Activated T-cell treated with anti-CD3 and anti-CD28 coated beads, Interleukin-2, amount 50 U/mL, for 48 hours (primary cell): ENCODE measurements around the gene VPS26A.

ENCODE experiments used
- DNase-seq, 2 experiments: peaks; one replicate each; pipeline ENCODE4 v3.0.0-alpha.2; 2020

Gene VPS26A

GRCh38 chr10:69123747-69124562 is at the start of gene VPS26A:
Gene VPS26A, plus strand, starts transcription at chr10:69124178. Its CDS starts 100 bp downstream, at chr10:69124278.
- peak; percentile 99 to 100 for DNase-seq

GRCh38 chr10:69074532-69074931 is 49.4 kb upstream of the VPS26A start:
- DNase-seq: no peak

GRCh38 chr10:69075431-69075830 is 48.5 kb upstream of the VPS26A start:
- no peak for DNase-seq

GRCh38 chr10:69078311-69078710 is 45.7 kb upstream of the VPS26A start:
- no peak for DNase-seq

- no peak for DNase-seq
Measured at GRCh38 chr10:69080226-69080625, 43.8 kb upstream of the VPS26A start.

- DNase-seq: peak in 1 of 2 experiments; percentile 41
Measured at GRCh38 chr10:69086001-69086509, 37.9 kb upstream of the VPS26A start.

- peak; percentile 79 to 80 for DNase-seq
Measured at GRCh38 chr10:69087590-69088470, 36.1 kb upstream of the VPS26A start, which contains the start of gene SRGN. Gene SRGN, plus strand, starts transcription at chr10:69088103. Its CDS starts 55 bp downstream, at chr10:69088158.

- no peak for DNase-seq
Measured at GRCh38 chr10:69088471-69088769, 35.6 kb upstream of the VPS26A start.

- DNase-seq: no peak
Measured at GRCh38 chr10:69088801-69089501, 35.0 kb upstream of the VPS26A start.

- peak; percentile 80 to 83 for DNase-seq
Measured at GRCh38 chr10:69089638-69090599, 34.1 kb upstream of the VPS26A start.

- DNase-seq: no peak
Measured at GRCh38 chr10:69090685-69091084, 33.3 kb upstream of the VPS26A start.

- no peak for DNase-seq
Measured at GRCh38 chr10:69091143-69091651, 32.8 kb upstream of the VPS26A start.

- peak; percentile 76 to 80 for DNase-seq
Measured at GRCh38 chr10:69092959-69093850, 30.8 kb upstream of the VPS26A start.

GRCh38 chr10:69093933-69094332 is 30.0 kb upstream of the VPS26A start:
- no peak for DNase-seq

- no peak for DNase-seq
Measured at GRCh38 chr10:69096045-69096444, 27.9 kb upstream of the VPS26A start.

- DNase-seq: no peak
Measured at GRCh38 chr10:69097729-69098128, 26.2 kb upstream of the VPS26A start.

- DNase-seq: no peak
Measured at GRCh38 chr10:69100136-69100872, 23.7 kb upstream of the VPS26A start.

- peak in 1 of 2 experiments; percentile 53 for DNase-seq
Measured at GRCh38 chr10:69101451-69102095, 22.4 kb upstream of the VPS26A start.

- DNase-seq: no peak
Measured at GRCh38 chr10:69102440-69102839, 21.5 kb upstream of the VPS26A start.
